ENCODE measurements around the gene ALDH2.
"Not testable (repeated sequence)": the region's sequence is repeated elsewhere in the genome, so short reads cannot be mapped to it uniquely, and the experiment has no call there.

Gene ALDH2

DNA sequence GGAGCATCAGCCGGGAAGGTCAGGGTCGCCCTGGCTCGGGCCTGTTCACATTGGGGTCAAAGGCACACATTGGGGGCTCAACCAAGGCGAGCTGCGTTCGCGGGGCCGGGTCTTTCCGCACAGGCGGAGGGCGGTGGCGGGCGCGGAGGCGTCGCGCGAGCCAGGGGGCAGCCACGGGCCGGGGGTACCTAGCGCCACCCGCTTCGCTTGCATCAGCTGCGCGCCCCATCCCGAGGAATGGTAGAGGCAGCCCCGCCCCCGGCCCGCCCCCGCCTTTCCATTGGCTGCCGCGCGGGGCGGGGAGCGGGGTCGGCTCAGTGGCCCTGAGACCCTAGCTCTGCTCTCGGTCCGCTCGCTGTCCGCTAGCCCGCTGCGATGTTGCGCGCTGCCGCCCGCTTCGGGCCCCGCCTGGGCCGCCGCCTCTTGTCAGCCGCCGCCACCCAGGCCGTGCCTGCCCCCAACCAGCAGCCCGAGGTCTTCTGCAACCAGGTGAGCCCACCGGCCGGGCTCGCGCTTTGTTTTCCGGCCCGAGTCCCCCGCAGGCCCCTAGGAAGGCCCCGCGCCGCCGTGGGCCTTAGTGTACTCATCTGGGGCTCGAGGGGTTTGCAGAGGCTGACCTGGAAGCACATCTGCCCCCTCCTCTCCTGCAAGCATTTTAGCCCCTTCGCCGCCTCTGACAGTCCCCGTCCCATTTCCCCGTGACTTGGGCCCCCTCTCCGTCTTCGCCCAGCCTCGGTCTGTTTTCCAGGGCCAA, at the start of gene ALDH2:
Gene ALDH2, plus strand, starts transcription at position 326 of the 754 bp plus-strand sequence. Its CDS starts 50 bp downstream, at position 376.
- no peak for DNase-seq (ENCODE audit: extremely low read depth in 1 of 2, low read depth in 1 of 2)

DNA sequence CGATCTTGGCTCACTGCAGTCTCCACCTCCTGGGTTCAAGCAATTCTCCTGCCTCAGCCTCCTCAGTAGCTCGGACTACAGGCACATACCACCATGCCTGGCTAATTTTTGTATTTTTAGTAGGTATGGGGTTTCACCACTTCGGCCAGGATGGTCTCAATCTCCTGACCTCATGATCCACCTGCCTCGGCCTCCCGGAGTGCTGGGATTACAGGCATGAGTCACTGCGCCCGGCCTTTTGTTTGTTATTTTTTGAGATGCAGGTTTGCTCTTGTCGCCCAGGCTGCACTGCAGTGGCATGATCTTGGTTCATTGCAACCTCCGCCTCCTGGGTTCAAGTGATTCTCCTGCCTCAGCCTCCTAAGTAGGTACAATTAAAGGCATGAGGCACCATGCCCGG, 47.4 kb upstream of the ALDH2 start:
- not testable (repeated sequence) for DNase-seq (ENCODE audit: extremely low read depth in 1 of 2, low read depth in 1 of 2)

DNA sequence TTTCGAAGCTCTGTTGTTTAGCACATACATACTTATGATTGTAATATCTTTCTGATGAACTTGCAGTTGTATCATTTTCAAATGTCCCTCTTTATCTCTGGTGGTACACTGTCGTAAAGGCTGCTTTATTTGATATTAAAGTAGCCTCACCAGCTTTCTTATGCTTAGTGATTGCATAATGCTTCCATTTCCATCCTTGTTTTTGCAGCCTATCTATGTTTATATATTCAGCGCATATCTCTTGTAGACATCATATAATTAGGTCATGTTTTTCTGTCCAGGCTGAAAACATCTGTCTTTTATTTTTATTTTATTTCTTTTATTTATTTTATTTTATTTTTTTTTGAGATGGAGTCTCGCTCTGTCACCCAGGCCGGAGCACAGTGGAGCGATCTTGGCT, 46.3 kb upstream of the ALDH2 start:
- DNase-seq (ENCODE audit: extremely low read depth in 1 of 2, low read depth in 1 of 2) = no peak

- not testable (repeated sequence) for DNase-seq (ENCODE audit: extremely low read depth in 1 of 2, low read depth in 1 of 2)
Measured at GRCh38 chr12:111723646-111724360, 42.9 kb upstream of the ALDH2 start.

DNA sequence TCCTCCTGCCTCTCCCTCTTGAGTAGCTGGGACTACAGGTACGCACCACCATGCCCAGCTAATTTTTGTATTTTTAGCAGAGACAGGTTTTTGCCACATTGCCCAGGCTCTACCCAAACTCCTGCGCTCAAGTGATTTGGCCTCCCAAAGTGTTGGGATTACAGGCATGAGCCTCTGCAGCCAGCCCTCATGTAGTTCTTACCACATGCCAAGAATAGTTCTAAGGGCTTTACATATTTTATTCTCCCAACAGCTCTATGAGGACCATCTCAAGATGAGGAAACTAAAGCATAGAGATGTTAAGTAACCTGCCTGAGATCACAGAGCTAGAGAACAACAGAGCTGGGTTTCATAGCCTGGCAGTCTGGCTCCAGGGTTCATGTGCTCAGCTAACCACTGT, 37.9 kb upstream of the ALDH2 start:
- DNase-seq (ENCODE audit: extremely low read depth in 1 of 2, low read depth in 1 of 2) = no peak

GRCh38 chr12:111730420-111730819, 36.3 kb upstream of the ALDH2 start:
- DNase-seq (ENCODE audit: extremely low read depth in 1 of 2, low read depth in 1 of 2) = no peak

- no peak for DNase-seq (ENCODE audit: extremely low read depth in 1 of 2, low read depth in 1 of 2)
Measured at GRCh38 chr12:111732786-111733185, 33.9 kb upstream of the ALDH2 start.

- no peak for DNase-seq (ENCODE audit: extremely low read depth in 1 of 2, low read depth in 1 of 2)
Measured at GRCh38 chr12:111733340-111733915, 33.3 kb upstream of the ALDH2 start.

- DNase-seq (ENCODE audit: extremely low read depth in 1 of 2, low read depth in 1 of 2) = not testable (repeated sequence)
Measured at GRCh38 chr12:111739524-111739923, 27.2 kb upstream of the ALDH2 start.

GRCh38 chr12:111741235-111741812, 25.4 kb upstream of the ALDH2 start:
- DNase-seq (ENCODE audit: extremely low read depth in 1 of 2, low read depth in 1 of 2) = no peak

DNA sequence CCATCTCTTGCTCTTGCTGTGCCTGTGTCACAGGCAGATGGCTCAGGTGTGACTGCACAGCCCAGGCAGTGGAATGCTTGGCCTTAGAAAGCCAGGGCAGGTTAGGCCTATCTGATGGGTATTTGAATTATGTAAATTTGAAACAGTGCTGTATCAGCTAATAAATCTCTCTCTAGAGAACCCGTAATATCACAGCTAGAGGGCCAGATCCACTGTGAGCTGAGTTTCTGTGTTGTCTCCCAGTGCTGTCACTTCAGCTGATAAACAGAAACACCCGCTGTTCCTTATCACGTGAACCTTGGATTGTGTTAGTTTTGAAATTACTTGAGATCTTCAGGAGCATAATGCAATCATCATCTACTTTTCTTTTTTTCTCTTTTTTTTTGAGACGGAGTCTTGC, 21.5 kb upstream of the ALDH2 start:
- DNase-seq (ENCODE audit: extremely low read depth in 1 of 2, low read depth in 1 of 2) = no peak

- no peak for DNase-seq (ENCODE audit: extremely low read depth in 1 of 2, low read depth in 1 of 2)
Measured at GRCh38 chr12:111747333-111747732, 19.4 kb upstream of the ALDH2 start.

- no peak for DNase-seq (ENCODE audit: extremely low read depth in 1 of 2, low read depth in 1 of 2)
Measured at GRCh38 chr12:111748151-111748672, 18.5 kb upstream of the ALDH2 start.

DNA sequence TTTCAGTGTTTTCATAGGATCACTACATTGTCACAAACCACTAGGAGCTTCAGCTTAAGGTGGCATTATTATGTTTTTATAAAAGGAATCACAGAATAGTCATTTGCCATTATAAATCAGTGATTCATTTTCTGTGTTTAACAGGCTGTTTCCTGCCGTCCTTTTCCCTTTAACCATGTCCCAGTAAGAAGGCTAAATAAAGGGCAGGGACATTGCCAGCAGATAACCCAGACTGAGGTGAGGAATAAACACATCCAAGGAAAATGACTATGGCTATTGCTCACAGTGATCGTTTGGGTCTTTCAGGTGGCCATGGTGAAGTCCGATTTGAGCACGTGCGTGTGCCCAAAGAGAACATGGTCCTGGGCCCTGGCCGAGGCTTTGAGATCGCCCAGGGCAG, 17.9 kb upstream of the ALDH2 start:
- no peak for DNase-seq (ENCODE audit: extremely low read depth in 1 of 2, low read depth in 1 of 2)

- no peak for DNase-seq (ENCODE audit: extremely low read depth in 1 of 2, low read depth in 1 of 2)
Measured at GRCh38 chr12:111749391-111749790, 17.3 kb upstream of the ALDH2 start.

DNA sequence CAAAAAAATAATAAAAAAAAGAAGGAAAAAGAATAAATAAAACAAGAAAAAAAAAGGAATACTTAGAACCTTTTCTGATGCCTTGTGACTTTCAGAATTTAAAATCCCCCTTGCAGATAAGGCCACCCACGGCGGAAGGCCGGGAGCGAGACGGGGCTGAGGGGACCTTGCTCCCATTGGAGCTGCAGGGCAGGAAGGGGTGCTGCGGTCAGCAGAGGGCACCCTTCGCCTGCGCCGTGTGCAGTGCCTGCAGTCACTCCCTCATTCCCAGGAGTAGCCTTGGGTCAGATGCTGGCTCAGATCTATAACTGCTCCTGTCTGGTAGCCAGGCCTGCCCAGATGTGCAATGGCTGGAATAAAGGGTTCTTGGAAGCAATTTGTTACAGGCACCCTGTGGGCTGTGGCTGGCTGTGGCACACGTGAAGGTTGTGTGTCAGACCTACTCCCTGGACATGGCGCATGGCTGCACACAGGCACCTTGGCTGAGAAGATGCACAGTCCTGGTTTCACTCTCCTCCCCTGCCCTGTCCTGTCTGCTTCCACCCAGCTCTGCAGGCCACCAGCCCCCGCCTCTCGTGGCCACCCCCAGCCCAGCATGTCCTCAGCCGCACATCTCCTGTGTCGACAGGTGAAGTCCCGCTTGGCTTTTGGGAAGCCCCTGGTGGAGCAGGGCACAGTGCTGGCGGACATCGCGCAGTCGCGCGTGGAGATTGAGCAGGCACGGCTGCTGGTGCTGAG, 13.4 kb upstream of the ALDH2 start:
- no peak for DNase-seq (ENCODE audit: extremely low read depth in 1 of 2, low read depth in 1 of 2)

DNA sequence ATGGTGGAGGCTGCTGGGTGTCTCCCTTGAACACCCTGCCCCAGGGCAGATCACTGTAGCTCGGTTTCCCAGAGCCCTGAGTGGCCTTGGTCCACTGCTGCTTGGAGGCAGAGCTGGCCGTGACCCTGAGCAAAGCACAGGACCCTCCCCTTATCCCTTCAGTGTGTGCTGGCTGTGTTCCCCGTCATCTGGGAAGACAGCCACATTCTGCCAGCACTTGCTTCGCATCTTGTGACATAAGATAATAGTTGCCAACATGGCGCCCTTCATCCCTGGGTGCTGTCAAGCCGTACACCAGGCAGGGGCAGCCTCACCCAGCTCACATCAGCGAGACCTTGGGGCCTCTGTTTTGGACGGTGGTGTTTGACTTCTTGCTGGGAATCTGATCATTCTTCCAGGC, 12.1 kb upstream of the ALDH2 start:
- no peak for DNase-seq (ENCODE audit: extremely low read depth in 1 of 2, low read depth in 1 of 2)

DNA sequence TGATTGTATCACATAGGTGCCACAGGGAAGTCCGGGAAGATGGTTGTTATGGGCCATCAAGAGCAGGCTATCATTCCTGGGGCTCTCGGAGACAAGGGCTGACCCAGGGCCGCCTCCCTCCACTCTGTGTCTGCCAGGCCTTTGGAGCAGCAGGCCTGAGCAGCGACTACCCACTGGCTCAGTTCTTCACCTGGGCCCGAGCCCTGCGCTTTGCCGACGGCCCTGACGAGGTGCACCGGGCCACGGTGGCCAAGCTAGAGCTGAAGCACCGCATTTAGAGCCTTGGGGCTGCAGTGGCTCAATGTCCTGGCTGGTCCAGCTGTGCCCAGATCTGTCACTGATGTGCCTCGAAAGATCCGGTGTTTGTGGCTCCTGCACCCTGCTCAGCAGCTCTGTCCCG, 10.5 kb upstream of the ALDH2 start:
- no peak for DNase-seq (ENCODE audit: extremely low read depth in 1 of 2, low read depth in 1 of 2)

- DNase-seq (ENCODE audit: extremely low read depth in 1 of 2, low read depth in 1 of 2) = no peak
Measured at GRCh38 chr12:111756681-111757080, 10.1 kb upstream of the ALDH2 start.

DNA sequence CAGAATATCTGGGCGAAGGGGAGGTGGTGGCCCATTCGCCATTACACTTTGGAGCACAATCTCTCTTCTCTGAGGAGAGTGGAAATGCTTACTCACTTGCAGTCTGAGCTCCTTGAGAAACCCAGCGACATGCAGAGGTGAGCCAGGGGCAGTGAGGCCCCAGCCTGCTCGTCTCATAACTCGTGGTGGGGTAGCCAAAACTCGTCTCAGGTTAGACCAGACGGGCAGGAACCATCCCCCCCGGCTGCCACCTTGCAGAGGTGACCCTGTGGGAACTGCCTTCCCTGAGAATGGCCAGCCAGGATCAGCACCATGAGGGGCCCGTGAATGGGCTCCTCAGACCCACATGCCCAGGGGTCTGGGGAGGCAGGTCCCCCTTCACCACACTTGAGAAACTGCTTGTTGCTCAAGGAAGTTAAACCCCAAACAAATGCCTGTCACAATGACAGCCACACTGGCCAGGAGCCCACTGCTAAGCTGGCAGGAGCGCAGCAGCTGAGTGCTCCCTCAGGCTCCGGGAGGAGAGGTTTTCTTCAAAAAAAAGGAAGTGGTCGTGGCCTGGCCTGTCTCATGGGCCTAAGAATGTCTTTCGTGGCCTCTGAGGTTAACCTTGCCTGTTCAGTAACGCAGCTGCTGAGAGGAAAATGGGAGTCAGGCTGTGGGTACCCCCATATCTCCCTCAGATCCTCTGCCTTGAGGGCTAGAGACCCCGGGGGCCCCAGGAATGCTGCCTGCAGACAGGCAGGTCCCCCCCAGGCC, 9.2 kb upstream of the ALDH2 start:
- no peak for DNase-seq (ENCODE audit: extremely low read depth in 1 of 2, low read depth in 1 of 2)

All from stimulated activated CD8-positive, alpha-beta memory T cell treated with anti-CD3 and anti-CD28 coated beads, Interleukin-7, amount 100 ng/mL, for 48 hours (primary cell).